ENCODE measurements around the gene GRIK3.
"Not testable (repeated sequence)": the region's sequence is repeated elsewhere in the genome, so short reads cannot be mapped to it uniquely, and the experiment has no call there.

GRIK3 gene

GRCh38 chr1:36942148-36942547, 92.2 kb downstream of the GRIK3 start:
- DNase-seq (ENCODE audit: low read depth in 2 of 2): no peak

- no peak for DNase-seq (ENCODE audit: low read depth in 2 of 2)
Measured at GRCh38 chr1:36941316-36941978, 92.9 kb downstream of the GRIK3 start.

GRCh38 chr1:36938819-36939218, 95.5 kb downstream of the GRIK3 start:
- DNase-seq (ENCODE audit: low read depth in 2 of 2): no peak

- no peak for DNase-seq (ENCODE audit: low read depth in 2 of 2)
Measured at GRCh38 chr1:36937371-36937770, 96.9 kb downstream of the GRIK3 start.

GRCh38 chr1:36934061-36934460, 100.3 kb downstream of the GRIK3 start:
- DNase-seq (ENCODE audit: low read depth in 2 of 2): no peak

DNA sequence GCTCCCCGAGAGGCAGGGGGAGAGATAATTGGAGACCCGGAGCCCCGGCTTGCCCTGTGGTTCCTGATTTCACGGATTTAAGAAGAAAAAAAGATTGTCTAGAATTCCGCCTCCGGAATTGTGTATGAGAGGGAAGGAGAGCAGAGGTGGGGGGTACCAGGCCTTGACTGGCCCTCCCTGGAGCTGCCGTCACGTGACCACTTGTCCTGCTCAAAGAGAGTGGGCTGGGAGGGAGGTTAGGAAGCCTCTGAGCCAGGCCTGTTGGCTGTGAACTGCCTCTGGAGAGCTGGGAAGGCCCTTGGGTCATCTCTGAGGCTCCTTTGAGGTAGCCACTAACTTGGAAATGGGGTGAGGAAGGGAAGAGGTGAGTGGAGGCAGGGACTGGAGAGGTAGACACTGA, 106.5 kb downstream of the GRIK3 start:
- no peak for DNase-seq (ENCODE audit: low read depth in 2 of 2)

DNA sequence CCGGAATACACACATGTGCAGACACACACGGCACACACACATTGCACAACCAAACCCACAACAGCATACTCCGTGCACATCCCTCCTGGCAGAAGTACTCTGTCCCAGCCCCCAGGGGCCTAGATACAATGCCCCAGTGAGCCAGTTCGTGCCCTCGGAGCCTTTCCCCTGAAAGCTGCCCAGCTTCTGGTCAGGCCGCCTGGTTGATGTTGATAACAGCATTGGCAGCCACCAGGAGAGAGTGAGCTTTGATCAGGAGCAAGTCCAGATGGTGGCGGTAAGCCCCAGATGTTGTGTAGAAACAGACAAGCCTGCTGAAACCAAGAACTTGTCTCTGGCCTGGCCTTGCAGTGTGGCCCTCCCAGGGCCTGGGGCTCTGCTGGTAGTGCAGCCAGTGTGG, 109.1 kb downstream of the GRIK3 start:
- DNase-seq (ENCODE audit: low read depth in 2 of 2): no peak

GRCh38 chr1:36924282-36924811, 110.0 kb downstream of the GRIK3 start:
- peak in 1 of 2 donors; percentile 11 for DNase-seq (ENCODE audit: low read depth in 2 of 2)

DNA sequence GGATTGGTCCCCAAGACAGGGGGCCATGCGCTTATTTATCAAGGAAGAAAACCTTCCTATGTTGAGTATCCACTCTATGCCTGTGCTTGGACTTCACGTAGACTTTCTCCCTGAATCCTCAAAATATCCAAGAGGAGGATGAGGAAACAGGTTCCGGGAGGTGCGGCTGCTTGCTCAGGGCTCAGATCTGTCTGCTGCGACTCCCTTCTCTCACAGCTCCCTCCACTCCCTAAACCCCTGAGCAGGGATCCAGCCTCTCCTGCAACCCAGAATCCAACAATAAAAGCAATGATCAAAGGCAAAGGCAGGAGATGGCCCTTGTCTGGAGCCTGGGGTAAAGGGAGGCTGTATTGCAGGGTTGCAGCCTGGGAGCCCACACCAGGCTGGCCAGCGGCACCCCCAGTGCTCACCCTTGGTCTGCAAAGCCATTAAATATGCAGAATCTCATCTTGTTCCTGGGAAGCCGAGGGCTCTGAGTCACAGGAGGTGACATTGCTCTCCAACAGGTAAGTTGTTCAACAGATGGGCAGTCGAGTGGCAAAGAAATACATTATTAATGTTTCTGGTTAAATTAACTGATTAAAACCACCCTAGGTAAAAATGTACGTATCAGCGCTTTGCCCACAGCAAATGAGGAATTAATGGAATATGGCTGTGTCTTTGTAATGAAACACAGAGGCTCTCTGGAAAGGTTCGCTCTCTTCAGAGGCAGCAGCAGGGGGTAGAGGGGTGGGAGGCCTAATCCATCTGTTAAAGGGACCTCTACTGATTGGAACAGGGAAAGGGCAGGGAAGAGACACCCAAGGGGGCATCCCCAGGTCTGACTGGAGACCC, 111.5 kb downstream of the GRIK3 start:
- DNase-seq (ENCODE audit: low read depth in 2 of 2): no peak

DNA sequence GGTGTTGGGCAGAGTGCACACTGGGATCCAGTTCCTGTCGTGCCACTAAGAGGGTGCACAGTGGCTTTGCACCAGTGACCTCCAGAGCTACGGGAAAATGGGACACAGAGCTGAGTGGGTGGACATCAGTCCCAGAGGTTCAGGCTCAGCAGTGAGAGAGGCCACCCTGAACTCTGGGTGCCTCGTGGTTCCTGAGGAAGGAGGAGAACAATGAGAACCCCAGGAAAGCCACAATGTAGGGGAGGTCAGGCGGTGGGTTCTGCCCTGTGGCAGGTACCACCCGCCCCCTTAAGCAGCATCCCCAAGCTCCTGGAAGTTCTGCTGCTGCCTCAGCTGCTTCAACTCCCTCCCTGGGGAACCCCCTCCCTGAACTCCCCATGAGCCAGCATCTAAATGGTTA, 112.2 kb downstream of the GRIK3 start:
- no peak for DNase-seq (ENCODE audit: low read depth in 2 of 2)

DNA sequence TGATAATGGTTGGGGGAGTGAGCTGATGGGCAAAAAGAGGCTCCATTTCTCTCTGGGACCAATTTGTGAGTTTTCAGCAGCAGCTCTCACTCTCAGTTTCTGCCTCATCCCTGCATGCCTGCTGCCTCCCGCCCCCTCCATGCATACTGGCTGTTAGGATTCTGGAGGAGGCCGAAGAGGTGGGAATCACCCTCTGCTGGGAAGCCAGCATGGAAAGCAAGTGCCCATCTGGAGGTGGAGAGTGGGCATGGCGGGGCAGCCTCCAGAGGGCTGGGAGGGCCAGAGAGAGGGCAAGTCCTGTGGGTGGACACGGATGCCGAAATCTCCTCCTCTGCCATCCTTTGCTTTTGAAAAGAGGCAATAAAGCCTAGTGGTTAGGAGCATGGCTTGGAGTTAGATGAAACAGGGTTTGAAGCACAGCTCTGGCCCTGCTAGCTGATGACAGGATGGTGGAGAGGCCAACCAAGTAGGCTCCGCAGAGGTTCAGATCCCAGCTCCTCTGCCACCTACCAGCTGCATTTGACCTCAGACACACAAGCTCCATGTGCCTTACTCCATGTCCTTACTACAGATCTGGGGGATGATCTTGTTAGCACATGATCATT, 113.4 kb downstream of the GRIK3 start:
- DNase-seq (ENCODE audit: low read depth in 2 of 2): no peak

DNA sequence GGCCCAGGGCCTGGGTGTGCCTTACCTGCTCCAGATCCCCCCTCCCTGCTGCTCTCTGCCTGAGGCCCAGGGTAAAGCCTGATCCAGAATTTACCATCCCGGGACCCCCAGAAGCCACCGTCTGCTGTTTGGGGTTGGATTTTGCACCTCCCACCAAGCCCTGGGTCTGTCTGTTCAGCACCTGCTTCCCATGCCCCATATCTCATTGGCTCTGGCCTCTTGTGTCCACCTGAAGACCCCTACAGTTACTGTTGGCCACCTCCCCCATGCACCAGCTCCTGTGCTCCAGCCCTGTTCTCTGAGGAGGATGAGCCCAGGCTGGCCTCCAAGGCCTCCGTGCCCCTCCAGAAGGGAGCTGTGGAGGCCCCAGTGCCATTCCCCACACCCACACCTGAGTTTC, 113.9 kb downstream of the GRIK3 start:
- no peak for DNase-seq (ENCODE audit: low read depth in 2 of 2)

DNA sequence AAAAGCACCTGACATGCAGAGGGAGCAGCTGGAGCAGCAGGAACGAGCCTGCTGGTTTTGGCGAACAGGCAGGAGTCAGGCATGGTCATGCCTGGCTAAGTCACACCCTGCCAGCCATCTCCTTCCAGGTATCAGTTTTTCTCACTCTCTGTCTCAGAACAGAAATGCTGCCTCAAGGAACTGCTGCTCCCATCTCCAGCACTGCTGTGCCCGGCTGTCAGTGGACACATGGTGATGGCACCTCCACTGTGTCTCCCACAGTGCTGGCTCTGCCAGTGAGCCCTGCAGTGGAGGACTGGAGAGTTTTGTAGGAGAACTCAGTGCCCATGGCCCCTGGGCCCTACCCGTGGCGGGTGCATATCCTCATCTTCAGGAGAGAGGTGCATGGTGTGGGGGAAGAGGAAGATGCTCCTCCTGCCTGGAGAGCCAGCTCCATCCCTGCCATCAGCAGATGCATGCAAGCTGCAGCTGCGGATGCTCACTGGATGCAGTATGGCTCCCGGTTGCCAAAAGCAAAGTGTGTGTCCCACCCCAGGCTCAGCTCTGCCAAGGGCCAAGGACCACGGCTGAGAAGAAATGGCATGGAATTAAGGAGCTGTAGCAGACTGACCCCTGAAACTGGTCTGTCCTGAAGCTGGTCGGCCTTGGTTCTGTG, 114.7 kb downstream of the GRIK3 start:
- DNase-seq (ENCODE audit: low read depth in 2 of 2): no peak

DNA sequence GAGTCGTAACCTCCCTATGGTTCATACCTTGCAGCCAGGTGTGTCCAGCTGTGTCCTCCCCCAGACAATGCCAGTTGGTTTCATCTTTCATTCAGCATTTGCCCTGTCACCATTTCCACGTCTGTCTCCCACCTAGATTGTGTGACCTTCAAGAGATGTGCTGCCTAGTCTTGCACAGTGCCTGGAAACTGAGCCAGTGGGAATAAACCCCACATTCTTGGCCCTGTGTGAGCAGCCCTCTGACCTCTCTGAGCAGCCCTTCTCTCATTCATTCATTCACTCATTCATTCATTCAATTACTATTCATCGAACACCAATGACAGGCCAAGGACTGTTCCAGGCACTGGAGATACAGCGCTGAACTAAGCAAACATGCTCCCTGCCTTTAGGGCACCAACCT, 115.7 kb downstream of the GRIK3 start:
- no peak for DNase-seq (ENCODE audit: low read depth in 2 of 2)

GRCh38 chr1:36916542-36916941, 117.8 kb downstream of the GRIK3 start:
- DNase-seq (ENCODE audit: low read depth in 2 of 2): not testable (repeated sequence)

GRCh38 chr1:36913484-36914060, 120.7 kb downstream of the GRIK3 start:
- no peak for DNase-seq (ENCODE audit: low read depth in 2 of 2)

DNA sequence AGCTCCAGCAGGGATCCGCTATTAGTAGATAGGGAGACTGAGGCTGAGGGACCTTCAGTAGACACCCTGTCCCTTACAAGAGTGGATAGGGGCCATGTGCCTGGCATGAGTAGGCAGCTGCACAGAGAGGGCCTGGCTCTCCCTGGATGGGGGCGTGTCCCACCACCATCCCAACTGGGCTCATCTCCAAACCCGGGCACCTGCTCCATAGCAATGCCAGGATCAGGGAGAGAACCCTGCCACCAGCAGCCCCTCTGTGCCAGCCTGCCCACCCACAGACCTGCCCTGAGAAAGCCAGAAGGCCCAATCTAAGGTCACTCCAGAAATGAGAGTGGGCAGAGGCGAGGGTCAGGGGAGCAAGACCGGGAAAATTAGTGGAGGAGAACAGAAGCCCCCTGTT, 121.3 kb downstream of the GRIK3 start:
- DNase-seq (ENCODE audit: low read depth in 2 of 2): no peak

DNA sequence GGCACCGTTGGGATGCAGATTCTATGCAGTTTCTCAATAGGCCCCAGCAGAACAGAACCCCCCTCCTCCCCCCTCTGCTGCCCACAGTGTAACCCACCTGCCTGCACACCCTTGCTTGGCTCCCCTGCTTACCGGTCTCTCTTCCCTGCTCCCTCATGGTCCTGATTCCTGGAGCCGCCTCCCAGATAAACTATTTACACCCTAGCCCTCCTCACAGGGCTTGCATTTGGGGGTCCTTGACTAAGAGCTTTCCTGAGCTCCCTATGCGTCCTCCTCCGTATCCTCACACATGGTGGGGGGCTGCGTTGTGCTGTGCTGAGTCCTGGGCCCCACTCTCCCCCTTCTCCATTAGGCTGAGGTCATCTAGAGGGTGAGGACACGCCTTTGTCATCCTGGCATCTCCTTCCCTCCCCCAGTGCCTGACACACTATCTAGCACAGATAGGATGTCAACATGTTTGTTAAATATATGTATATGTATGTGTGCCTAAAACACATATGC, 121.9 kb downstream of the GRIK3 start:
- DNase-seq (ENCODE audit: low read depth in 2 of 2): no peak

DNA sequence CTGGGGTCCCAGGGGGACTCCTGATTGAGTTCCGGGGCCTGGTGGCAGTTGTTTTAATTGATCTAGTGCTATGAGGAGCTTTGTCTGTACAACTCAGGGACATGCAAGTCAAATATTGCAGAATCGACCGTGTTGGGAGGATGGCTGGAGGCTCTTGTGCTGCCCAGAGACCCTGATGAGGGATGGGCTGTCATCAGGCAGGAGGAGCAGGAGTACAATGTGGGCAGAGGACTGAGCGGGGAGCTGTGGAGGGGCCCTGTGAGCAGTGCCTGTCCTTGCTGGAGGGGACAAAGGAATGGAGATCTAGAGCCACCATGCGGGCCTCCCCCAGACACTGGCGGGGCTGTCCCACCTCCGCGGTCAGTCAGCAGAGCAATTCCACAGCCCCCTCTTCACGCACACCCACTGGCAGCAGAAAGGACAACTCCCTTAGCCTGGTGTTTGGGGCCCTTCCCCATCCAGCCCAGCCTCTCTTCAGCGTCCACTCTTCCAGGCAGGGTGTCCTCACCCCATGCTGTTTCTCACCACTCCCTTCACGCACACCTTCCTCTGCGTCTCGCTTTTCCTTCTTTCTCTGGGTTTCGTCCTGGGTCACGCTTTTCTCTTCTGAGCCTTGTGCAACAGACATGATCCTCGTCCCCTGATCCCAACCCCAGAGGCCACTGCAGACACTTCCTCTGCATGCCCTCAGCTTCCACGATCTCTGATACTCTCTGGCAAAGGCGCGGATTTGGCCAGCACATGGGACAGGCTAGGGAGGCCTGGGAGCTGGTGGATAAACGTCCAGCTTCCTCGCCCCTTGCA, 122.6 kb downstream of the GRIK3 start:
- DNase-seq (ENCODE audit: low read depth in 2 of 2): no peak

GRCh38 chr1:36910886-36911540, 123.3 kb downstream of the GRIK3 start:
- DNase-seq (ENCODE audit: low read depth in 2 of 2): no peak
